HepG2 (cell line): ENCODE data around the gene WWC1. TPM values are rescaled to one million over a fixed set of nuclear protein-coding genes. Genes with fewer than 3 reads are reported as not detected.

ENCODE experiments used
- BCL6 ChIP-seq: IDR thresholded peaks from 2 replicates; pipeline ENCODE4 v1.6.1; 2016; ENCODE audit warnings: missing genetic modification reagents, missing compliant biosample characterization
- CC2D1A ChIP-seq: sonication (generic); formaldehyde crosslinking; IDR thresholded peaks from 2 replicates; pipeline ENCODE4 v1.8.1; 2023; ENCODE audit warnings: mild to moderate bottlenecking, missing genetic modification reagents
- ELF1 ChIP-seq: sonication (generic); formaldehyde crosslinking; IDR thresholded peaks from 2 replicates; pipeline ENCODE4 v1.4.0; 2020; ENCODE audit warnings: missing genetic modification reagents
- EP300 ChIP-seq, 3 experiments: sonication (generic) in 1 of 3; formaldehyde crosslinking in 1 of 3; IDR thresholded peaks; 2 replicates each; pipeline versions ENCODE4 v1.5.1 to v1.6.1; 2011 to 2020; ENCODE audit warnings: low read depth in 2 of 3, low read length in 2 of 3, borderline replicate concordance in 1 of 3, improper control_type of control experiment in 1 of 3, mild to moderate bottlenecking in 1 of 3, missing genetic modification reagents in 1 of 3, moderate library complexity in 1 of 3
- FOXC1 ChIP-seq: sonication (generic); formaldehyde crosslinking; IDR thresholded peaks from 2 replicates; pipeline ENCODE4 v1.8.0; 2022; ENCODE audit warnings: mild to moderate bottlenecking, missing genetic modification reagents, borderline replicate concordance
- HMGA1 ChIP-seq: sonication (generic); formaldehyde crosslinking; conservative IDR thresholded peaks from 2 replicates; pipeline ENCODE4 v1.4.0; 2020; ENCODE audit warnings: missing genetic modification reagents
- MAFG ChIP-seq: sonication (generic); formaldehyde crosslinking; IDR thresholded peaks from 2 replicates; pipeline ENCODE4 v1.5.1; 2020; ENCODE audit warnings: mild to moderate bottlenecking, missing genetic modification reagents
- NFKB2 ChIP-seq: sonication (generic); formaldehyde crosslinking; IDR thresholded peaks from 2 replicates; pipeline ENCODE4 v1.4.0; 2020; ENCODE audit warnings: missing genetic modification reagents, borderline replicate concordance
- NR3C1 ChIP-seq: sonication (generic); formaldehyde crosslinking; IDR thresholded peaks from 2 replicates; pipeline ENCODE4 v1.4.0; 2020; ENCODE audit warnings: missing genetic modification reagents
- RNF219 ChIP-seq: sonication (generic); formaldehyde crosslinking; IDR thresholded peaks from 2 replicates; pipeline ENCODE4 v1.5.0; 2020; ENCODE audit warnings: mild to moderate bottlenecking, missing genetic modification reagents
- SIX1 ChIP-seq: sonication (generic); formaldehyde crosslinking; IDR thresholded peaks from 2 replicates; pipeline ENCODE4 v1.4.0; 2020; ENCODE audit warnings: missing genetic modification reagents, borderline replicate concordance
- STAT5B ChIP-seq: sonication (generic); formaldehyde crosslinking; IDR thresholded peaks from 2 replicates; pipeline ENCODE4 v1.4.0; 2020; ENCODE audit warnings: missing genetic modification reagents
- TP53 ChIP-seq: sonication (generic); formaldehyde crosslinking; conservative IDR thresholded peaks from 2 replicates; pipeline ENCODE4 v1.4.0; 2020; ENCODE audit warnings: missing genetic modification reagents
- ZFY ChIP-seq: sonication (generic); formaldehyde crosslinking; IDR thresholded peaks from 2 replicates; pipeline ENCODE4 v1.4.0; 2020; ENCODE audit warnings: missing genetic modification reagents
- ZHX1 ChIP-seq: sonication (generic); formaldehyde crosslinking; IDR thresholded peaks from 2 replicates; pipeline ENCODE4 v1.8.1; 2022; ENCODE audit warnings: low read depth, mild to moderate bottlenecking, missing genetic modification reagents
- ZNF331 ChIP-seq: sonication (generic); formaldehyde crosslinking; IDR thresholded peaks from 2 replicates; pipeline ENCODE4 v1.4.0; 2020; ENCODE audit warnings: missing genetic modification reagents
- ZNF512B ChIP-seq: sonication (generic); formaldehyde crosslinking; IDR thresholded peaks from 2 replicates; pipeline ENCODE4 v1.5.1; 2020; ENCODE audit warnings: missing genetic modification reagents, mild to moderate bottlenecking, borderline replicate concordance
- ZNF546 ChIP-seq: sonication (generic); formaldehyde crosslinking; conservative IDR thresholded peaks from 2 replicates; pipeline ENCODE4 v1.8.1; 2023; ENCODE audit warnings: mild to moderate bottlenecking, missing genetic modification reagents
- ZNF660 ChIP-seq: sonication (generic); formaldehyde crosslinking; IDR thresholded peaks from 2 replicates; pipeline ENCODE4 v1.5.1; 2020; ENCODE audit warnings: mild to moderate bottlenecking, low read depth, missing genetic modification reagents, borderline replicate concordance
- ZNF709 ChIP-seq: sonication (generic); formaldehyde crosslinking; IDR thresholded peaks from 2 replicates; pipeline ENCODE4 v1.5.0; 2020; ENCODE audit warnings: mild to moderate bottlenecking, missing genetic modification reagents
- ZSCAN25 ChIP-seq: sonication (generic); formaldehyde crosslinking; IDR thresholded peaks from 2 replicates; pipeline ENCODE4 v1.8.0; 2022; ENCODE audit warnings: mild to moderate bottlenecking, missing genetic modification reagents
- ZSCAN29 ChIP-seq: sonication (generic); formaldehyde crosslinking; conservative IDR thresholded peaks from 2 replicates; pipeline ENCODE4 v1.4.0; 2020; ENCODE audit warnings: mild to moderate bottlenecking, missing genetic modification reagents
- polyA plus RNA-seq, 8 experiments: library from polyadenylated mRNA; depleted of rRNA in 3 of 8; stranded (reverse) in 7 of 8; unstranded in 1 of 8; fragments of >200 nt; fragmentation: Illumina TruSeq in 4 of 8; extraction: Trizol in 4 of 8; gene quantifications; 2 replicates each; pipeline versions ENCODE4 v1.2.1 to v1.2.3, GENCODE V29; 2011 to 2016; ENCODE audit warnings: low read depth in 4 of 8, missing spikeins in 1 of 8, mixed read lengths in 1 of 8; ENCODE audit not compliant: insufficient read depth in 1 of 8
- total RNA-seq, 5 experiments: library from RNA; depleted of rRNA; stranded (reverse); fragments of >200 nt; fragmentation: Illumina TruSeq; extraction: Trizol; gene quantifications; 2 replicates each; pipeline ENCODE4 v1.2.3, GENCODE V29; 2016; ENCODE audit warnings: low read depth in 1 of 5

WWC1 gene
- total and polyA plus RNA-seq, 2 of the 13 experiments (the other 11 are each of a cell fraction or from before 2014, with no cell fraction given): 8.3 to 17.9 TPM

- TF ChIP-seq RNF219 (CRISPR knock-in tag) (no peak), MAFG (no peak), STAT5B (CRISPR knock-in tag) (no peak), ELF1 (peak; percentile 90), NR3C1 (CRISPR knock-in tag) (no peak), ZNF512B (CRISPR knock-in tag) (no peak), ZSCAN25 (CRISPR knock-in tag) (peak; percentile 25; the same call in 1 of the 2 replicates), ZNF331 (peak; percentile 83), ZNF709 (CRISPR knock-in tag) (peak; percentile 71), ZSCAN29 (CRISPR knock-in tag) (0 out of 2 replicates have a peak, but pooled peaks have one; percentile 69), EP300 (IDR thresholded peaks at IDR 0.05; ENCODE audit: low read depth in 2 of 2, low read length in 2 of 2) (no peak), EP300 (CRISPR knock-in tag; IDR thresholded peaks at IDR 0.05; ENCODE audit: borderline replicate concordance) (no peak), FOXC1 (peak; percentile 79; the same call in 1 of the 2 replicates), CC2D1A (CRISPR knock-in tag) (0 out of 2 replicates have a peak, but pooled peaks have one; percentile 42), ZNF546 (CRISPR knock-in tag) (0 out of 2 replicates have a peak, but pooled peaks have one; percentile 14), NFKB2 (peak; percentile 86; the same call in 1 of the 2 replicates), TP53 (CRISPR knock-in tag) (0 out of 2 replicates have a peak, but pooled peaks have one; percentile 60), BCL6 (CRISPR knock-in tag) (0 out of 2 replicates have a peak, but pooled peaks have one; percentile 37), HMGA1 (CRISPR knock-in tag) (no peak), ZNF660 (CRISPR knock-in tag) (no peak), SIX1 (CRISPR knock-in tag) (peak; percentile 54; the same call in 1 of the 2 replicates), ZFY (peak; percentile 82), ZHX1 (CRISPR knock-in tag) (0 out of 2 replicates have a peak, but pooled peaks have one; percentile 32)
Observed at GRCh38 chr5:168486136-168486879, 194.9 kb downstream of the WWC1 start, which contains the start of gene RARS1 (continued).
